Heart right ventricle (tissue), 16 donors: ENCODE data around the gene SLU7. TPM values are rescaled to one million over a fixed set of nuclear protein-coding genes. Genes with fewer than 3 reads are reported as not detected.
A peak's percentile ranks its signal among the peaks of the same experiment; 100 is the strongest.

Experiments used
- ATAC-seq, 8 donors: fragments of 200-7000 bp; cut with Tn5 transposase; one replicate each; pipeline ENCODE4 v1.9.1; 2020; ENCODE audit warnings: mild to moderate bottlenecking in 8 of 8, moderate library complexity in 8 of 8, moderate number of reproducible peaks in 1 of 8
- DNase-seq, 2 donors: peaks; one replicate each; pipeline ENCODE4 v3.0.0-alpha.2; 2020
- H3K27ac ChIP-seq, 10 donors: fragments of 200-600 bp; sonication (generic) in 2 of 10; one replicate each; pipeline versions ENCODE4 v1.5.0 to v1.8.0; 2020 to 2022; ENCODE audit warnings: mild to moderate bottlenecking in 3 of 10
- H3K27me3 ChIP-seq, 7 donors: fragments of 200-600 bp; one replicate each; pipeline ENCODE4 v1.8.0; 2021 to 2022; ENCODE audit warnings: mild to moderate bottlenecking in 2 of 7
- H3K36me3 ChIP-seq, 9 donors: fragments of 200-600 bp; sonication (generic) in 1 of 9; one replicate each; pipeline versions ENCODE4 v1.5.0 to v1.8.0; 2020 to 2022; ENCODE audit warnings: mild to moderate bottlenecking in 2 of 9
- H3K4me1 ChIP-seq, 9 donors: fragments of 200-600 bp; sonication (generic) in 1 of 9; one replicate each; pipeline versions ENCODE4 v1.5.0 to v1.8.0; 2020 to 2022; ENCODE audit warnings: mild to moderate bottlenecking in 4 of 9
- H3K4me3 ChIP-seq, 10 donors: fragments of 200-600 bp; sonication (generic) in 2 of 10; one replicate each; pipeline versions ENCODE4 v1.5.0 to v1.8.0; 2020 to 2022; ENCODE audit warnings: mild to moderate bottlenecking in 7 of 10, moderate library complexity in 2 of 10
- H3K9me3 ChIP-seq, 11 donors: fragments of 200-600 bp in 10 of 11; sonication (generic) in 2 of 11; one replicate each; pipeline versions ENCODE4 v1.5.0 to v1.8.0; 2013 to 2022; ENCODE audit warnings: mild to moderate bottlenecking in 2 of 11, control low read depth in 1 of 11, moderate library complexity in 1 of 11
- WGBS, 2 donors: extraction: QIAGEN DNeasy Blood & Tissue Kit; methylation state at CpG; one replicate each; pipeline ENCODE4 v1.1.7; 2013; ENCODE audit warnings: inconsistent platforms in 1 of 2; 5-methylcytosine and 5-hydroxymethylcytosine counted together
- intact Hi-C, 10 donors: fragments of 100-400 bp; cut with DNase I; formaldehyde crosslinking; loops; one replicate each; pipeline versions ENCODE4 v1.11.1 to v1.14.2; 2022
- polyA plus RNA-seq, 2 donors: library from polyadenylated mRNA; stranded (reverse); fragments of 200-250 nt; gene quantifications; one replicate each; pipeline ENCODE4 v1.2.3, GENCODE V29; 2013
- total RNA-seq, 10 donors: library from RNA; stranded (reverse); fragmentation: NEBNext Ultra II Directional in 3 of 10; extraction: Animal tissue kit (Norgen Biotek cat#: 25700) in 3 of 10; gene quantifications; one replicate each; pipeline versions ENCODE4 v1.2.1 to v1.2.4, GENCODE V29; 2021 to 2023
- TF ChIP-seq, protein P1 (sequence below), 9 donors: fragments of 200-600 bp; sonication (generic) in 2 of 9; IDR thresholded peaks; one replicate each; pipeline versions ENCODE4 v1.5.0 to v1.8.0; 2021 to 2022; ENCODE audit warnings: antibody characterized with exemption in 9 of 9, mild to moderate bottlenecking in 5 of 9, moderate library complexity in 1 of 9
- donor health status: Arrhythmogenic right ventricular cardiomyopathy.
- donor health status: ischemic (EF 13 %, LVEDD 7.1; RV severe dilation, severe dysfunction).
- donor health status: healthy with polysubstance abuse.
- donor health status: DM: no; HTN: yes; CAD: no.
- donor health status: DM: no; HTN: no; CAD: no.
- donor health status: ischemic (EF 25% LVEDD 6.9; RV normal size, moderate dysfunction).
- donor health status: ischemic (EF 25% LVEDD 5.7; RV mildly dilated, moderate dysfunction).
- donor health status: healthy.
- donor health status: DM: yes; HTN: yes; CAD: no.
- donor health status: Ischemic cardiomyopathy.
- donor health status: ischemic (EF 35%, LVEDD 5.7; RV mildly dilated, moderate dysfunction).
- donor health status: nonischemic (EF 11% LVEDD 7.7; RV severe dilation, severe dysfunction).
- donor health status: DM: yes; HTN: yes; CAD: no.
- donor health status: PGD.
- donor health status: ischemic (EF 29% LVEDD 5.4; RV normal size, mild dysfunction).
- donor health status: nonischemic (EF 23%, LVEDD 6.1; RV moderate dilation, normal function).

SLU7 gene
- total and polyA plus RNA-seq, 12 donors, result 19.2 to 62.4 (median 40.6) TPM

- no peak for DNase-seq
- no peak for ATAC-seq
- Histone ChIP-seq H3K9me3 (no peaks in the 10 kb centered on the region), H3K36me3 (no peaks in the 10 kb centered on the region), H3K27me3 (peaks cover 0 to 4% (median 0%) of the 10 kb centered on the region in 7 donors), H3K27ac (no peak overlapping the region), H3K4me1 (peaks cover 0 to 16% (median 0%) of the 10 kb centered on the region in 9 donors), H3K4me3 (no peak overlapping the region)
- intact Hi-C loops, result no loop called here
- 81 to 87% methylated on average over 4 of the region's 4 CpGs for WGBS, 2 donors
- TF ChIP-seq, protein P1, sequence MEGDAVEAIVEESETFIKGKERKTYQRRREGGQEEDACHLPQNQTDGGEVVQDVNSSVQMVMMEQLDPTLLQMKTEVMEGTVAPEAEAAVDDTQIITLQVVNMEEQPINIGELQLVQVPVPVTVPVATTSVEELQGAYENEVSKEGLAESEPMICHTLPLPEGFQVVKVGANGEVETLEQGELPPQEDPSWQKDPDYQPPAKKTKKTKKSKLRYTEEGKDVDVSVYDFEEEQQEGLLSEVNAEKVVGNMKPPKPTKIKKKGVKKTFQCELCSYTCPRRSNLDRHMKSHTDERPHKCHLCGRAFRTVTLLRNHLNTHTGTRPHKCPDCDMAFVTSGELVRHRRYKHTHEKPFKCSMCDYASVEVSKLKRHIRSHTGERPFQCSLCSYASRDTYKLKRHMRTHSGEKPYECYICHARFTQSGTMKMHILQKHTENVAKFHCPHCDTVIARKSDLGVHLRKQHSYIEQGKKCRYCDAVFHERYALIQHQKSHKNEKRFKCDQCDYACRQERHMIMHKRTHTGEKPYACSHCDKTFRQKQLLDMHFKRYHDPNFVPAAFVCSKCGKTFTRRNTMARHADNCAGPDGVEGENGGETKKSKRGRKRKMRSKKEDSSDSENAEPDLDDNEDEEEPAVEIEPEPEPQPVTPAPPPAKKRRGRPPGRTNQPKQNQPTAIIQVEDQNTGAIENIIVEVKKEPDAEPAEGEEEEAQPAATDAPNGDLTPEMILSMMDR (IDR thresholded peaks at IDR 0.05), result no peak
Observed at GRCh38 chr5:160455600-160455999, 36.7 kb upstream of the SLU7 start.

DNA sequence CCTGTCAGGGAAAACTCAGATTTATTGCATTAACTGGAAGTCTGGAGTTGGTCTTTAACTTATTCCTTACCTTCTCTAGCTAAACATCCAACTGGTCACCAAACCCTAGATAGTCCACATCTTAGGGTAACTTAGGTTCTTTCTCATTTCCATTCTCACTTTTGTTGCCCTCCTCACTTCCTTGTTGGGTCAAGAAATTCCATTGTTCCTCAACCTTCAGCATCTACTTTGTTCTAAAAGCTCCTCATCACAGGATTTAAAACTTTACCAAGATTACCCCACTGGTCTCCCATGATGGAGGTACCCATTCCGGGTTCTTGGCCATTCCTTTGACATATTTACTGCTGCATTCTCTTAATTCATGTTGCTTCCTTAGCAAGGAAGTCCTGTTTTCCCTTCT lies 34.9 kb upstream of the SLU7 start:
- H3K27me3 ChIP-seq, result peaks cover 0 to 4% (median 0%) of the 10 kb centered on the region in 7 donors
- no peak overlapping the region for H3K27ac ChIP-seq
- no peak for ATAC-seq
- DNase-seq, result no peak
- TF ChIP-seq, protein P1 (IDR thresholded peaks at IDR 0.05), result no peak
- H3K9me3 ChIP-seq, result no peaks in the 10 kb centered on the region
- peaks cover 0 to 16% (median 0%) of the 10 kb centered on the region in 9 donors for H3K4me1 ChIP-seq
- no peak overlapping the region for H3K4me3 ChIP-seq
- H3K36me3 ChIP-seq, result no peaks in the 10 kb centered on the region
- intact Hi-C loops, result no loop called here
- WGBS, 2 donors, result 45 to 63% methylated on average over 1 of the region's 1 CpG

- Histone ChIP-seq H3K9me3 (no peaks in the 10 kb centered on the region), H3K4me3 (no peak overlapping the region), H3K36me3 (no peaks in the 10 kb centered on the region), H3K4me1 (peaks cover 0 to 16% (median 0%) of the 10 kb centered on the region in 9 donors), H3K27me3 (peaks cover 0 to 4% (median 0%) of the 10 kb centered on the region in 7 donors), H3K27ac (peak overlapping the region in 1 of 10 donors; percentile 22)
- WGBS, 2 donors, result 60 to 61% methylated on average over 6 of the region's 6 CpGs
- TF ChIP-seq, protein P1 (IDR thresholded peaks at IDR 0.05), result no peak
- DNase-seq (no peak), ATAC-seq (no peak)
- intact Hi-C loops, result no loop called here
Observed at GRCh38 chr5:160452795-160453194, 33.9 kb upstream of the SLU7 start.

DNA sequence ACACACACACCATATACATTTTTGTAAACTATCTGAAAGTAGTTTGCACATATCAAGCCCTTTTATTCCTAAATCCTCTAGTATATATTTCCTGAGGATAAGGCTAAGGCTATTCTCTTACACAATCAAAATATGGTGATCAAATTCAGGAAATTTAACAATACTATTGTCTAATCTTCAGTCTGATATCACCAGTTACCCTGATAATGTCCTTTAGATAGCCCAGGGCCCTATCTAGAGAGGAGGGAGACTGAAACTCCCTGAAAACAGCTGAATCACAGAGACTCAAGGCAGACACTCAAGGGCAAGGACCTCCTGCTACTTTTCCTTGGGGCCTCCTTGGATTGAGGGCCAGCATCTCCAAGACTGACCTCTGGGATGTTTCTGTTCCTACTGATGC lies 33.2 kb upstream of the SLU7 start:
- H3K27me3 ChIP-seq, result peaks cover 0 to 4% (median 0%) of the 10 kb centered on the region in 7 donors
- no peaks in the 10 kb centered on the region for H3K36me3 ChIP-seq
- H3K4me3 ChIP-seq, result no peak overlapping the region
- DNase-seq (no peak), ATAC-seq (no peak)
- H3K4me1 ChIP-seq, result peaks cover 0 to 16% (median 0%) of the 10 kb centered on the region in 9 donors
- intact Hi-C loops, result no loop called here
- H3K9me3 ChIP-seq, result no peaks in the 10 kb centered on the region
- H3K27ac ChIP-seq, result no peak overlapping the region
- TF ChIP-seq, protein P1 (IDR thresholded peaks at IDR 0.05), result no peak
